Measurements from ENCODE around the gene AGAP3.

AGAP3 gene

DNA sequence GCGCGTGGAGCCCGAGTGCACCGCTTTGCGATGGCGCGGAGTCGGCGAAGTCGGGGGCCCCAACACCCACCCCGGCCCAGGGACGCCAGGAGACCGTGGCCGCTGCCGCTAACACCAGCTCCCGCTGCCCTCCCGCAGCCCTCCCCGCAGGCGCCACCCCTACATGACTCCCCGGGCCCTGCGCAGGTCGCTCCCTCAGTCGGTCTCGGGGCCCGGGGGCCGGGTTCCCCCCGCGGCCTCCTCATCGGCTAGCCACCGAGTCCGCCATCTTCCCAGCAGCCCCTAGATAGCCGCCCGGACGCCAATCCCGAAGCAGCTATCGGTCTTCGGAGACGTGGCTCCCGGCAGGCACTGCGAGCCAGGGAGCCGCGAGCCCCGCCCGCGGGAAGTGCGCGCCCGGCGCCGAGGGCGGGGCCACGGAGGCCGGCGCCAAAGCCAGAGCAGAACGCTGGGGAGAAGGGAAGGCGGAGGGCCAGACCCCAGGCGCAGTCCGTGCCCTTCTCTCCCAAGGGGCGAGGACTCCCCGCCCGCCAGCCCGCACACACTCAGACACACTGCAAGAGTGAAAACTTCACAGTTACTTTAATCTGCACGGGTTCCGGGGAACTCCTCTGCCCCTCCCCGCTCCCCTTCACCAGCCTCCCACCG, 5.6 kb upstream of the AGAP3 start, which contains the start of gene FASTK:
TSS of gene FASTK (minus strand) at position 288 of the 648 bp plus-strand sequence. CDS start at position 245, 43 bp downstream.
- peak; percentile 70 for DNase-seq (ENCODE audit: extremely low read depth, low read depth)
- TF ChIP-seq, protein P1, sequence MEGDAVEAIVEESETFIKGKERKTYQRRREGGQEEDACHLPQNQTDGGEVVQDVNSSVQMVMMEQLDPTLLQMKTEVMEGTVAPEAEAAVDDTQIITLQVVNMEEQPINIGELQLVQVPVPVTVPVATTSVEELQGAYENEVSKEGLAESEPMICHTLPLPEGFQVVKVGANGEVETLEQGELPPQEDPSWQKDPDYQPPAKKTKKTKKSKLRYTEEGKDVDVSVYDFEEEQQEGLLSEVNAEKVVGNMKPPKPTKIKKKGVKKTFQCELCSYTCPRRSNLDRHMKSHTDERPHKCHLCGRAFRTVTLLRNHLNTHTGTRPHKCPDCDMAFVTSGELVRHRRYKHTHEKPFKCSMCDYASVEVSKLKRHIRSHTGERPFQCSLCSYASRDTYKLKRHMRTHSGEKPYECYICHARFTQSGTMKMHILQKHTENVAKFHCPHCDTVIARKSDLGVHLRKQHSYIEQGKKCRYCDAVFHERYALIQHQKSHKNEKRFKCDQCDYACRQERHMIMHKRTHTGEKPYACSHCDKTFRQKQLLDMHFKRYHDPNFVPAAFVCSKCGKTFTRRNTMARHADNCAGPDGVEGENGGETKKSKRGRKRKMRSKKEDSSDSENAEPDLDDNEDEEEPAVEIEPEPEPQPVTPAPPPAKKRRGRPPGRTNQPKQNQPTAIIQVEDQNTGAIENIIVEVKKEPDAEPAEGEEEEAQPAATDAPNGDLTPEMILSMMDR (IDR thresholded peaks at IDR 0.05; ENCODE audit: low read depth, low read length): no peak

DNA sequence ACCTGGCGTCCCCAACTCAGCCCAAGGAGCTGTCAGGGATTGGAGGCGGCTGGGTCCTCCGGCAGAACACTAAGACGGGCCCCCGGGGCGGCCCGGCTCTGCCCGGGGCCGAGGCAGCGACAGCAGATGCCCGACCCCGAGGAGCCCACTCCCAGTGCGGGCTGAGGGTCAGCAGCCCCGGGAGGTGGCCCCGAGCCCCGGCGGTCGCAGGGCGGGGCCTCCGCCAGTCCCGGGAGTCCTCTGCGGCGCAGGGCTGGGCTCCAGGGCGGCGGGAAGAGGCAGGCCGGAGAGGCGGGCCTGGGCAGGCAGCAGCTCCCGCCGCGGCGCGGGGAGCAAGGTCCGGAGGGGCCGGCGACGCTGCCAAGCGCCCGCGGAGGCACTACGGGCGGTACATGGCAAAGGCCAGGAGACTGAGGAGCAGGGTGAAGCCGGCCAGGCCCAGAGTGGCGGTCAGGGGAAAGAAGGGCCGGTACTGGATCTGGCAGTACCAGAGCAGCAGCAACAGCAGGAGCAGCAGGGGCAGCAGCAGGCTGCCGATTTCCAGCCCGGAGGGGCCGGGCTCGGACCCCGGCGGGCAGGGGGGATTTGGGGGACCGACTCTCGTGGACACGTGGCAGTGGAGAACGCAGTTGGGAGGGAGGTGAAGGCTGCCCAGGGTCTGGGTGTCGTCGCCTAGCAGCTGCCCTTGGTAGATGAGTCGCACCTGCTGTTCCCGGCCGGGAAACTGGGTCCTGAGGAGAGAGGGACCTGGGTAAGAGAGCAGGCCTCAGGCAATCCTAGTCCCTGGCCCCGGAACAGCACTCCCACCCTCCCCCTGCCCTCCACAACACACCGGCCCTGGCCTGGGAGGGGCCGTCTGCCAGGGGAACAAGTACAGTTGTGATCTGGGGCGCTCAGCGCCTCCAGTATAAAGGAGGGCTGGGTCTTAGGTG, 4.8 kb upstream of the AGAP3 start:
- DNase-seq (ENCODE audit: extremely low read depth, low read depth): no peak
- TF ChIP-seq, protein P1 (IDR thresholded peaks at IDR 0.05; ENCODE audit: low read depth, low read length): no peak

DNA sequence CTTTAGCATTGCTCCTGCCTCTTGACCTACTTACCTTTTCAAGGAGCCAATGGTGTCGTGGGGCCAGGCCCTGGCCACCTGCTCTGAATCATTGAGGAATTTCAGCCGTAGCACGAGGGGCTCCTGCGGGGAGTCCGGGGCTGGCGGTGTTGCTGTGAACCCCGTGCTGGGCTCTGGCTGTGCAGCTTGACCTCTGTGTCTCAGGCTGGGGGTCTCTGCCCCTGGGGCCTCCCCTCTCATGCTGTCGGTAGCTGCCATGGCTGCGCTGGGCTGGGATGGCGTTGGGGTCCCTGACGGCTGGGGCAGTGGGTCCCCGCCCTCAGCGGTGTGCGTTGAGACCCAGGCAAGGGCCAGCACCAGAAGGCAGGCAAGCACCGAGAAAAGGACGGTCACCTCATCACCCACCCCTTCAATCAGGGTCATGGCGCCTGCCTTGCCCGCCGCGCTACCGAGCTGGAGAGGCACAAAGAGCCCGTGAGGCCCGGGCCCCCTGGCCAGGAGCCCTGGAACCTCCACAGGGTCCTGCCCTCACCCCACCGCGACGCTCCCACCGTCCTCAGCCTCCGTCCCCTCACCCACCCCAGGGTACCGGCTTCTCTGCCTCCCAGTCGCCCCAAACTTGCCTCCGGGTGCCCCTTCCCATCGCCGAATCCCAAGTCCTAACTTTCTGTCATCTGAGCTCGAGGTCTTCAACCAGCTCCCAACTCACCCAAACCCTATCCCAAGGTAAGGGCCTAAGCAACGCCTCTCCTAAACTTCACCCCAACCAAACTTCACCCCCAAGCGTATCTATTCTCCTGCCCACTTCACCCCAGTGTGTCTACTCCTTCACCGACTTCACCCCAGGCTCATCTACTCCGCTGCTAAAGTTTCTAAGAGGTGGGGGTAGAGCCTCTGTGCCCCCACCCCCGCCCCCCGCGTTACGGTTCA, 3.9 kb upstream of the AGAP3 start:
- TF ChIP-seq, protein P1 (IDR thresholded peaks at IDR 0.05; ENCODE audit: low read depth, low read length): no peak
- no peak for DNase-seq (ENCODE audit: extremely low read depth, low read depth)

DNA sequence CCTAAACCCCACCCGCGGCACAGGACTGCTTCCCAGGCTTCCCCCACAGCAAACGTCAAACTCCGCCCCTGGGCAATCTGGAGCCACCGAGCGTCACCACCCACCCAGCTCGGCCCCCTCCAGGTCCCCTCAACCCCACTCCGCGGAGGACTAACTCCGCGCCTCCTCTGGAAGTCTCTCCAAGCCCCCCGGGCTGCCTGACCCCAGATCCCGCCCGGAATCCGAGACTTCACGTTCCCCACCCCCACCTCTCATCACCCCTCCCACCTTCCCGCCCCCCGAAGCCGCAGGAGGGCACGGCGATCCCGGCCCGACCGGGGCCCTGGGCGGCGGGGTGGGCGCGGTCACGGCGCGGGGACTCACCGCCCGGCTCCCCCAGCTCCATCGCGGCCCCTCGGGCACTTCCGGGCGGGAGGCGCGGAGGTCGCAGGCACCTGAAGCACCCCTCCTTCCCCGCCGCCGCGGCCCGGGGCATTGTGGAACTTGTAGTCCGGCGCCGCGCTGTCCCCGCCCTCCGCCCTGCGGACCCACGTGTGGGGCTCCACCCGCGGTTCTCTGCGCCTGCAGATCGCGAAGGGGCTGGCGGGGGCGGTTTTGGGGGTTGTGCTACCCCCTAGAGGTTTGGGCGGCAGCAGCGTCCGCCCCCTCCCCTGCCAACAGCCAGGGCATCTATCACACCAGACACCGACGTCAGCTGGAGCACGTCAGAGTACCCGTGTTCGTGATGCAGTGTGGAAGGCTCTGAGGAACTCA, 3.0 kb upstream of the AGAP3 start, which contains the start of gene TMUB1:
TSS of gene TMUB1 (minus strand) at position 423 of the 753 bp plus-strand sequence. CDS start 930 bp downstream, outside the sequence.
- no peak for DNase-seq (ENCODE audit: extremely low read depth, low read depth)
- TF ChIP-seq, protein P1 (IDR thresholded peaks at IDR 0.05; ENCODE audit: low read depth, low read length): no peak

DNA sequence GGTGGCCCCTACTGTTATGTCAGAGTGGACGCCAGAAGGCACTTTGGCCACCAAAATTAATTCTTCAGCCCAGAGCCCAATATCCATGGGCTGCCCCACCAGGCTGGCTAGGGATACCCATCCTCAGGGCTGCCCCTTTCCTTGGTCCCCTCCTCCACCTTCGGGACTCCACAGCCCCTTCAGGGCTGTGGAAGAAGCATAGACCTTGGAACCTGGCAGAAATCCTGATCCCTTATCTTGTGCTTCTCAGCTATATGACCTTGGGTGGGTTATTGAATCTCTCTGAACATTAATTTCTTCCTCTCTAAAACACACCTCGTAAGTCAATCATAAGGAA, 2.5 kb upstream of the AGAP3 start:
- no peak for DNase-seq (ENCODE audit: extremely low read depth, low read depth)
- TF ChIP-seq, protein P1 (IDR thresholded peaks at IDR 0.05; ENCODE audit: low read depth, low read length): no peak

DNA sequence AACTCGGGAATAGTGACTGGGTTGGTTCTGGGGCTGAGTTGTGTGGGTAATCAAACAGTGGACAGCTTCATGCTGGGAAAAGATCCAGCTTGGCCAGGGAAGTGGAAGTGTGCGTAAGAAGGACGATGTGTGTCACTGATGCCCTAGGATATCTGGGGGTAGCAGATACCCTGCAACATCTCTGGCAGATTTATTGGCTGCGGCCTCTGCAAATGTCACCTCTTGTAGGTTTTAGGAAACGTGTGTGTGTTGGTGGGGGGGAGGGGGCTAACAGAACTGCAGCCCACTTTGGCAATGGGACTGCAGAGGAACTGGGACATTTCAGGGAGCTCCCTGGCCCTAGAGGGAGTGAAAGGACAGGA, 965 bp upstream of the AGAP3 start:
- no peak for DNase-seq (ENCODE audit: extremely low read depth, low read depth)
- TF ChIP-seq, protein P1 (IDR thresholded peaks at IDR 0.05; ENCODE audit: low read depth, low read length): no peak

Measured in AG09319 (cell line).